SK-N-SH (cell line): Measurements from ENCODE around the gene RNF223. TPM values are rescaled to one million over a fixed set of nuclear protein-coding genes. Genes with fewer than 3 reads are reported as not detected.

Experiments
- CTCF ChIA-PET: fragments of 300-600, 350-600 bp; formaldehyde crosslinking; extraction: SDS; loops from one replicate; lab custom pipeline; 2021; lab: Yijun Ruan, JAX
- POLR2A ChIA-PET: fragments of 350-600 bp; sonication (Branson Sonifier 250); formaldehyde crosslinking; extraction: SDS; loops from one replicate; lab custom pipeline; 2020; ENCODE audit warnings: antibody characterized with exemption, inconsistent platforms; lab: Yijun Ruan, JAX
- DNase-seq: peaks from one replicate; pipeline ENCODE4 v3.0.0; 2012
- H2AFZ ChIP-seq: fragments of 200-600 bp; sonication (generic); 2 replicates; pipeline ENCODE4 v1.8.1; 2016; ENCODE audit warnings: antibody characterized with exemption, mild to moderate bottlenecking, low read depth
- H3F3A ChIP-seq: fragments of 200-600 bp; sonication (generic); replicated peaks from 2 replicates; pipeline ENCODE3; 2016; ENCODE audit warnings: antibody characterized with exemption, mild to moderate bottlenecking; ENCODE audit not compliant: insufficient read depth
- H3K27ac ChIP-seq, 2 experiments: fragments of 200-500 bp in 1 of 2; fragments of 200-600 bp in 1 of 2; sonication (Bioruptor generic) in 1 of 2; sonication (generic), shearing (Covaris generic) in 1 of 2; 2 replicates each; pipeline versions ENCODE4 v1.5.1 to v1.6.1; 2014 to 2016; ENCODE audit warnings: low read depth in 2 of 2, inconsistent platforms in 1 of 2, low read length in 1 of 2, mild to moderate bottlenecking in 1 of 2, mixed read lengths in 1 of 2
- H3K27me3 ChIP-seq: fragments of 200-600 bp; sonication (generic), shearing (Covaris generic); 2 replicates; pipeline ENCODE4 v1.6.1; 2016; ENCODE audit warnings: mixed run types; ENCODE audit not compliant: insufficient read depth
- H3K36me3 ChIP-seq, 2 experiments: fragments of 200-500 bp in 1 of 2; fragments of 200-600 bp in 1 of 2; sonication (Bioruptor generic) in 1 of 2; sonication (generic) in 1 of 2; replicated peaks in 1 of 2; 2 replicates each; pipeline versions ENCODE3 to v1.5.1; 2014 to 2016; ENCODE audit warnings: low read length in 1 of 2, mild to moderate bottlenecking in 1 of 2; ENCODE audit not compliant: insufficient read depth in 2 of 2, control insufficient read depth in 1 of 2
- H3K4me1 ChIP-seq, 2 experiments: fragments of 200-500 bp in 1 of 2; fragments of 200-600 bp in 1 of 2; sonication (Bioruptor generic) in 1 of 2; sonication (generic), shearing (Covaris generic) in 1 of 2; 2 replicates each; pipeline versions ENCODE4 v1.5.1 to v1.6.1; 2014 to 2016; ENCODE audit warnings: low read depth in 1 of 2, low read length in 1 of 2, mixed run types in 1 of 2; ENCODE audit not compliant: insufficient read depth in 2 of 2, control insufficient read depth in 1 of 2
- H3K4me2 ChIP-seq: fragments of 200-600 bp; sonication (generic), shearing (Covaris generic); 2 replicates; pipeline ENCODE4 v1.6.1; 2017; ENCODE audit warnings: mixed run types
- H3K4me3 ChIP-seq, 2 experiments: fragments of 200-500 bp in 1 of 2; fragments of 200-600 bp in 1 of 2; sonication (Bioruptor generic) in 1 of 2; sonication (generic), shearing (Covaris generic) in 1 of 2; 2 replicates each; pipeline versions ENCODE4 v1.5.1 to v1.8.1; 2014 to 2016; ENCODE audit warnings: low read depth in 2 of 2, inconsistent platforms in 1 of 2, low read length in 1 of 2, mild to moderate bottlenecking in 1 of 2, mixed read lengths in 1 of 2, moderate library complexity in 1 of 2
- H3K79me2 ChIP-seq: fragments of 200-600 bp; sonication (generic); 2 replicates; pipeline ENCODE4 v1.8.1; 2017; ENCODE audit warnings: mild to moderate bottlenecking; ENCODE audit not compliant: insufficient read depth
- H3K9ac ChIP-seq: fragments of 200-600 bp; sonication (generic); 2 replicates; pipeline ENCODE4 v1.6.1; 2017; ENCODE audit warnings: mixed run types
- H3K9me2 ChIP-seq: fragments of 200-600 bp; sonication (generic); 2 replicates; pipeline ENCODE4 v1.6.1; 2017; ENCODE audit warnings: mixed run types
- H3K9me3 ChIP-seq: fragments of 200-600 bp; sonication (generic); 2 replicates; pipeline ENCODE4 v1.6.1; 2017; ENCODE audit warnings: mixed run types, mild to moderate bottlenecking, moderate library complexity
- H4K20me1 ChIP-seq: fragments of 200-600 bp; sonication (generic); 2 replicates; pipeline ENCODE4 v1.6.1; 2017; ENCODE audit warnings: mild to moderate bottlenecking, mixed run types; ENCODE audit not compliant: insufficient read depth
- CHD2 ChIP-seq: fragments of 150-350 bp; IDR thresholded peaks from 2 replicates; pipeline ENCODE4 v1.6.1; 2018; ENCODE audit warnings: low read length; ENCODE audit not compliant: partially characterized antibody
- EP300 ChIP-seq, 2 experiments: IDR thresholded peaks; 2 replicates each; pipeline versions ENCODE4 v1.4.0 to v1.6.1; 2012; ENCODE audit warnings: borderline replicate concordance in 1 of 2, low read depth in 1 of 2, low read length in 1 of 2
- EZH2phosphoT487 ChIP-seq: fragments of 200-600 bp; sonication (generic); IDR thresholded peaks from 2 replicates; pipeline ENCODE4 v1.6.1; 2017; ENCODE audit warnings: low read depth, mixed run types, mild to moderate bottlenecking, antibody characterized with exemption, moderate library complexity, borderline replicate concordance
- FOXJ3 ChIP-seq: sonication (generic); formaldehyde crosslinking; IDR thresholded peaks from 2 replicates; pipeline ENCODE4 v1.5.1; 2020; ENCODE audit warnings: mild to moderate bottlenecking, missing genetic modification reagents
- FOXM1 ChIP-seq: IDR thresholded peaks from 2 replicates; pipeline ENCODE4 v1.4.0; 2012; ENCODE audit warnings: low read depth, mild to moderate bottlenecking
- GABPA ChIP-seq: IDR thresholded peaks from 2 replicates; pipeline ENCODE4 v1.4.0; 2012; ENCODE audit warnings: low read depth, mild to moderate bottlenecking
- GATA2 ChIP-seq: sonication (generic); formaldehyde crosslinking; IDR thresholded peaks from 2 replicates; pipeline ENCODE4 v1.5.0; 2020; ENCODE audit warnings: mild to moderate bottlenecking, missing genetic modification reagents
- MXI1 ChIP-seq: IDR thresholded peaks from 2 replicates; pipeline ENCODE4 v1.6.1; 2012; ENCODE audit warnings: mild to moderate bottlenecking, low read depth, low read length, improper control_type of control experiment
- NRF1 ChIP-seq: IDR thresholded peaks from 2 replicates; pipeline ENCODE4 v1.6.1; 2012; ENCODE audit warnings: low read depth, mild to moderate bottlenecking, low read length
- PBX3 ChIP-seq: IDR thresholded peaks from 2 replicates; pipeline ENCODE4; 2012
- POLR2AphosphoS5 ChIP-seq: IDR thresholded peaks from 2 replicates; pipeline ENCODE4 v1.6.1; 2012; ENCODE audit warnings: low read depth, low read length
- REST ChIP-seq: IDR thresholded peaks from 2 replicates; pipeline ENCODE4 v1.6.1; 2012; ENCODE audit warnings: mild to moderate bottlenecking, low read depth, low read length, moderate library complexity
- RFX5 ChIP-seq: IDR thresholded peaks from 2 replicates; pipeline ENCODE4 v1.6.1; 2012; ENCODE audit warnings: mild to moderate bottlenecking, improper control_type of control experiment, low read length
- RXRA ChIP-seq: IDR thresholded peaks from 2 replicates; pipeline ENCODE4 v1.4.0; 2012; ENCODE audit warnings: low read depth, mild to moderate bottlenecking, borderline replicate concordance
- SMC3 ChIP-seq: IDR thresholded peaks from 2 replicates; pipeline ENCODE4 v1.6.1; 2012; ENCODE audit warnings: low read depth, low read length, improper control_type of control experiment
- TAF1 ChIP-seq: IDR thresholded peaks from 2 replicates; pipeline ENCODE4 v1.6.1; 2012; ENCODE audit warnings: low read depth, mild to moderate bottlenecking, low read length, moderate library complexity, borderline replicate concordance
- TEAD4 ChIP-seq: IDR thresholded peaks from 2 replicates; pipeline ENCODE4 v1.4.0; 2012; ENCODE audit warnings: mild to moderate bottlenecking, borderline replicate concordance; ENCODE audit not compliant: insufficient read depth
- USF1 ChIP-seq: IDR thresholded peaks from 2 replicates; pipeline ENCODE4 v1.4.0; 2012; ENCODE audit warnings: low read depth, borderline replicate concordance
- USF2 ChIP-seq: fragments of 150-350 bp; IDR thresholded peaks from 2 replicates; pipeline ENCODE4 v1.6.1; 2017; ENCODE audit warnings: antibody characterized with exemption, low read length, low read depth, borderline replicate concordance
- YY1 ChIP-seq: IDR thresholded peaks from 2 replicates; pipeline ENCODE4 v1.4.0; 2012; ENCODE audit warnings: low read depth, mild to moderate bottlenecking
- WGBS: methylation state at CpG from one replicate; pipeline ENCODE4 v1.1.6; 2017; ENCODE audit warnings: low lambda C conversion rate; 5-methylcytosine and 5-hydroxymethylcytosine counted together
- polyA plus RNA-seq, 3 experiments: library from polyadenylated mRNA; depleted of rRNA; stranded (reverse); fragments of >200 nt; gene quantifications; 2 replicates each; pipeline ENCODE4 v1.2.3, GENCODE V29; 2012

Gene RNF223
- polyA plus RNA-seq, 1 of the 3 experiments (the other 2 are of a cell fraction), result not detected

- Histone ChIP-seq H3K79me2 (no peaks in the 10 kb centered on the region), H3K4me2 (no peak overlapping the region), H3K9ac (no peak overlapping the region), H3F3A (no peaks in the 10 kb centered on the region), H3K27ac (no peak overlapping the region), H3K9me3 (no peaks in the 10 kb centered on the region), H3K36me3 (peaks cover 0 to 10% of the 10 kb centered on the region in 2 experiments), H3K4me1 (peaks cover 0 to 10% of the 10 kb centered on the region in 2 experiments; a peak in 1 of 4 replicates), H2AFZ (no peak overlapping the region), H3K9me2 (no peaks in the 10 kb centered on the region), H4K20me1 (peaks cover 6% of the 10 kb centered on the region; the same call in 1 of the 2 replicates), H3K27me3 (no peaks in the 10 kb centered on the region), H3K4me3 (no peak overlapping the region)
- ChIA-PET POLR2A (no interaction called here), CTCF (interaction anchor here (1.0 to 3.1 kb wide), 3 partner anchors 34 to 42 kb away, joined by 3 to 17 read pairs (median 10); no protein-coding TSS in a partner anchor)
- TF ChIP-seq CHD2 (no peak), RFX5 (no peak), NRF1 (no peak), EZH2phosphoT487 (no peak), TEAD4 (no peak), EP300 (IDR thresholded peaks at IDR 0.05; ENCODE audit: borderline replicate concordance in 1 of 2, low read depth in 1 of 2, low read length in 1 of 2) (no peak), SMC3 (no peak), GATA2 (CRISPR knock-in tag) (no peak), USF2 (no peak), MXI1 (no peak), RXRA (no peak), USF1 (no peak), TAF1 (no peak), GABPA (no peak), REST (no peak), FOXJ3 (CRISPR knock-in tag) (no peak), POLR2AphosphoS5 (no peak), PBX3 (no peak), FOXM1 (no peak), YY1 (no peak)
- no peak for DNase-seq
- 99% methylated on average over 7 of the region's 10 CpGs for WGBS
Measured at GRCh38 chr1:1025730-1026129, 48.4 kb downstream of the RNF223 start.
